CD4-positive, alpha-beta T cell treated with Interleukin-6 for 4 hours (primary cell): ENCODE measurements around the gene SQSTM1.

Experiments used
- DNase-seq: peaks from one replicate; pipeline ENCODE4 v3.0.0-alpha.2; 2020; ENCODE audit warnings: mixed read lengths

SQSTM1 gene

DNA sequence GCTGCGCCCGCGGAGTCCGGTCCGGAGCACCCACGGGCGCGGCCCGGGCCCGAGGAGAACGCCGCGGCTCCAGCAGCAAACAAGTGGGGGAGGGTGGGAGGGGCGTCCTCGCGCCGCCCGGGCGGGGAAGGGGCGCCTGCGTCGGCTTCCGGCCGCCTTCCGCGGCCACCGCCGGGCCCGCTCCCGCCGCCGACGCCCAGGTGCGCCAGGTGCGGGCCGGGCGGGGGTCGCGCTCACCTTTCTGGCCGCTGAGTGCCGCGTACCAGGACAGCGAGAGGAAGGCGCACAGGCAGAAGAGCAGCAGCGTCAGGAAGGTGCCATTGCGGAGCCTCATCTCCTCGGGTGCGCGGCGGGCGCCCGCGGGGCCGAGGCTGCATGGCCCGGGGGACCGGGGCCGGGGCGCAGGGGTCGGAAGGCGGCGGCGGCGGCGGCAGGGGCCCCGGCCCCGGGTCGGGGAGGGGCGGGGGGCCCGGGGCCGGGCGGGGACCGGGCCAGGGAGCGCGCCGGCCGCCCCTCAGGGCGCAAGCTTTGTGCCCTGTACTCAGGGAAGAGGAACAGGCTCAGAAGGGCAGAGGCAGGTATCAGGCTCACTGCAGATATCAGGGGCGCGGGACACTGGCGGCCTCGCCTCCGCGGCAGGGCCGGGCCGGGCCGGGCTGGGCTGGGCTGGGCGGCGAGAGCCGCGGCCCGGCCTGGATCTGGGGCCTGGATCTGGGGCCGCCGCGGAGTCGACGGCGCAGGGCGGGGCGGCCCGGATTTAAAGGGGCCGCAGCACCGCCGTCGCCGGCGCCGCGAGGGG lies 14.3 kb upstream of the SQSTM1 start, which contains the start of gene MGAT4B:
MGAT4B (minus strand) TSS at position 617 of the 799 bp plus-strand sequence; CDS start at position 334, 283 bp downstream.
- peak; percentile 70 for DNase-seq

- no peak for DNase-seq
Measured at GRCh38 chr5:179812135-179812825, 8.4 kb upstream of the SQSTM1 start.

DNA sequence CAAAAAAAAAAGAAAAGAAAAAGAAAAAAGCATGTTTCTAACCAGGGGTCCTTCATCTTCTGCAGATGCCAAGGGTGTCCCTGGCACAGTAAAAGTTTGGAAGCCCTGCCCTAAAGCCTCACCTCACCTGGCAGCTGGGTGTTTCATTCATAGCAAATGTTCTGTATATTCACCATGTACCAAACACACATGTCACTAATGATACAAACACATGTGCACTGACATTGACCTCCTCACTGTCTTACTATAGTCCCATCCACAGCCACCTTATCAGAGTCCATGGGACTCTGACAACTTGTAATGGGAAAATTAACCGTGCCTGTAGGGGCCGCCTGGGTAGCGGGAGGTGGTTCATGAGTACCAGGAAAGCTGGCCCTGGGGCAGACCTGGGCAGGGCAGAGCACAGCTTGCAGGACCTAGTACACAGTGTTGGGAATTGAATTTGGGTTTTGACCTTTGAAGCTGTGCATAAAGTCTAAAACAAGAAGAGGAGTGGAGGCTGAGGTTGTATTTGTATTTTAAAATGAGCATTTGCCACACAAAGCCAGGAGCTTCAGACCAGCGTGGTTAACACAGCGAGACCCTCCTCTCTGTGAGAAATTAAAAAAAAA lies 7.6 kb upstream of the SQSTM1 start:
- DNase-seq: no peak

DNA sequence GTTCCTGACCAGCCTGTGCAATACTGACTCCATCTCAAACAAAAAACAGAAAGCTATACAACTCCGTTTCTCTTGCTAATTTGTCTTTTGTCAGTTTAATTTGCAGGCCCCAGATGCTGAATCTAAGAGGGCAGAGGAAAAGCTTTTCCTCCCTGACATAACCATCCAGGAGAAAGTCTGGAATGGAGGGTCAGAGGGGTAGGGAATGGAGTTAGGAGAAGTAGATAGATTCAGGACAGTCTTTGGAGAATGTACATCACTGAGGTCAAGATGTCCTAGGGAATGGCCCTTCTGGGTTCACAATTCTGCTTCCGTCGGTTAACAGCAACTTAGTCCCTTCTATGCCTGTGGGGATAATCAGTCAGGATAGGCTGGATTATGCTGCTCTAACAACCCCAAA lies 6.6 kb upstream of the SQSTM1 start:
- no peak for DNase-seq

DNA sequence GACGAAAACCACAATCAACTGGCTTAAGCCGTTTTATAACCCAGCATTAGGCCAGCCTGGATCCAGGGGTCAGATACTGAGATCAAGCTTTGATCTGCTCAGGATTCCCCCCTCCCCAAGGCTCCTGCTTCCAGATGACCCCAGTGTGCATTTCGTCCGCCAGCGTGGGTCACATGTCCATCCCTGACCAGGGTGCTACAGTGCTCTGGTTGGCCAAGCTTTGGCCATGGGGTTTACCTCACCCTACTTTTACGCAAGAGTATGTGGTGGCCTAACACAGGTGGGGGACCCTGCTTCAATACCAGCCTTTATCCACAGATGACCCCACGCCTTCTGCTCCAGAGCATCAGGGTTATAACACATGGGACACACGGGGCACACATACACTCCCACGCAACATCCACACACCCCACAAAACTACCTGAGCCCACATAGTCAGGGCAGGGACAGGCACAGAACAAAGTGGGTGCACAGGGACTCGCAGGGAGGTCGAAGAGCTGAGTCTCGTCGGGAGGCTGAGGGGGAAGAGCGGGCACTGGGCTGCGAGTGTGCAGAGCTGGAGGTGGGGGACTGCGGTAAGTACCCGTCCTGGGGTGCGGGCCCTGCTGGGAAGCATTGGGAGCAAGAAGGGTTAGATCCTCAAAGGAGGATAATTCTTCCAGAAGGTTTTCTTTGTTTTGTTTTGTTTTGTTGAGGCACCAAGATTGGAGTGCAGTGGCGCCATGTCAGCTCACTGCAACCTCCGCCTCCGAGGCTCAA lies 5.0 kb upstream of the SQSTM1 start:
- DNase-seq: no peak

DNA sequence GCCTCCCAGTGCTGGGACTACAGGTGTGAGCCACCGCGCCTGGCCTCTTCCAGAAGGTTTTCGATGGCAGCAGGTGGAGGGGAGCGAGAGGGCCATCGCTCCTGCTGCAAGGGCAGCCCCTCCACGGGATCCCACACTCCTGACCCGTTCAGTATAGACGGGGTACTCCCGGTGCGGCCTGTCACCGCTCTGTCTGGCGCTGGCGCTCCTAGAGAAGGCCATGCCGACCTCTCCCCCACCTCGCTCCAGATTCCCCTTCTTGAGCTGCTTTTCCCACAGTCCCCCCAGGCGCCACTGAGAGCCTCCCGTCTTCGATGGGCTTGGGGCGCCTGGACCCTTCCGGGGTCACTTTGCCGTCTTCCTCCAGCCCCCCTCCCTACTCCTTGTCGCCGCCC lies 4.3 kb upstream of the SQSTM1 start:
- DNase-seq: no peak

DNA sequence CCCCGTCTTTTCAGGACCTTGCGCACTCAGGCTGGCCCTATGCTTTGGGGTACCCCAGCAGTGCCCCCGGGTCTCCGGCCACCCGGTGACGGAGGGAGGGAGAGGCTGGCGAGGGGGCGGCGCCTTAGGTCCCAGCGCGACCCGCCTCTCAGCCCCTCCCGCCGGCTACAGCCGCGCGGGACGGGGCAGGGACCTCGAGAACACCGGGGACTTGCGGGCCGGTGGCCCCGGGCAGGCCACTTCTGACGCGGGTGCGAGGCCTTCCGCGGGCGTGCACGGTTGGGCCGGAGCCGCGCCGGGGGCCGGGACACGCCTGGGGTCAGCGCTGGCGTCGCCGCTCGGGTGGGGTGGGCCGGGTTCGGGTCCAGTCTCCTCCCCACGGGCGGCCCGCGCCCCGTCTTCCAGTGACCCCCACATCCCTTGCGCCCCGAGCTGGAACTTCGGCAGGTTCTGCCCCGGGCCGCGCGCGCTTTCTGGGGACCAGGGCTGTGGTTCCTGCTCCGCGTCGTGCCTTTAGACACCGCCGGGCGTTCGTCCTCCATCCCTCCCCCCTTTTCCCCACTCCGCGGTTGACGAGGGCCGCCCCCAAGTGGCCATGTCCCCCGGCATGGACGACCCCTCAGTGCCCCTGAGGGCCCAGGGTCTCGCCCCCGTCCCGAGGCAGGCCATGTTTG lies 3.8 kb upstream of the SQSTM1 start:
- no peak for DNase-seq

- no peak for DNase-seq
Measured at GRCh38 chr5:179817470-179817840, 3.2 kb upstream of the SQSTM1 start.

DNA sequence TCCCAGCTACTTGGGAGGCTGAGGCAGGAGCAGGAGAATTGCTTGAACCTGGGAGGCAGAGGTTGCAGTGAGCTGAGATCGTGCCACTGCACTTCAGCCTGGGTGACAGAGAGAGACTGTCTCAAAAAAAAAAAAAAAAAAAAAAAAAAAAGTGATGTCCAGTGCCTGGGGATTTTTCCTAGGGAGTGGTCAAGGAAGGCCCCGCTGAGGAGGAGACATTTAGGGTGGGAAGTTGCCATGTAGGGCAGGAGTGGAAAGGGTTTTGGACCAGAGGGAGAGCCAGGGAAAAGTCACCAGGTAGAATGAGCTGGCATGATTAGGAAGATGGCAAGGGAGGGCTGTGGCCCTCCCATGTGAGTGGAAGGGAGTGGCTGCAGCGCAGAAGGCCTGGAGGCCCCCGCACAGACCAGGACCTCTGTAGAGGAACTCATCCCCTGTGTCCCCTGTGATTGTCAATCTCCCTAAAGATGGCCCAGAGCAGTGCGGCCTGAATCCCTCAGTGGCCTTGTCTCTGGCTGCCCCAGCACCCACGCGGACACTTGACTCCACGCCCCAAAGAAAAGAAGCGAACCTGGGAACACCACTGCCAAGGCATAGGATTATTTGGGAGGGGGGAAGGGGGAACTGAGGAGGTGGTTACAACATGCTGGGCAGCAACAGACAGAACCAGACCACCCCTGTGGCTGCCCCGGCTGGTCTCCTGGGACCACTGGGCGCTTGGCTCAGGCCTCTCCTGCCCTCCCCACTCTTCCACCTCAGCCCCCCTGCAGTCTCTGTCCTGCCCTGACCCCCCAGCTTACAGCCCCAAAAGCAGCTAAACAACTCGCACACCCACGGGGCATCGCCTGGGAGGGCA lies 2.6 kb upstream of the SQSTM1 start:
- no peak for DNase-seq

GRCh38 chr5:179818746-179819295 lies 1.9 kb upstream of the SQSTM1 start:
- DNase-seq: peak; percentile 85

- peak; percentile 49 for DNase-seq
Measured at GRCh38 chr5:179819296-179820126, 1.2 kb upstream of the SQSTM1 start.

GRCh38 chr5:179820127-179820482 lies 600 bp upstream of the SQSTM1 start:
- DNase-seq: no peak

DNA sequence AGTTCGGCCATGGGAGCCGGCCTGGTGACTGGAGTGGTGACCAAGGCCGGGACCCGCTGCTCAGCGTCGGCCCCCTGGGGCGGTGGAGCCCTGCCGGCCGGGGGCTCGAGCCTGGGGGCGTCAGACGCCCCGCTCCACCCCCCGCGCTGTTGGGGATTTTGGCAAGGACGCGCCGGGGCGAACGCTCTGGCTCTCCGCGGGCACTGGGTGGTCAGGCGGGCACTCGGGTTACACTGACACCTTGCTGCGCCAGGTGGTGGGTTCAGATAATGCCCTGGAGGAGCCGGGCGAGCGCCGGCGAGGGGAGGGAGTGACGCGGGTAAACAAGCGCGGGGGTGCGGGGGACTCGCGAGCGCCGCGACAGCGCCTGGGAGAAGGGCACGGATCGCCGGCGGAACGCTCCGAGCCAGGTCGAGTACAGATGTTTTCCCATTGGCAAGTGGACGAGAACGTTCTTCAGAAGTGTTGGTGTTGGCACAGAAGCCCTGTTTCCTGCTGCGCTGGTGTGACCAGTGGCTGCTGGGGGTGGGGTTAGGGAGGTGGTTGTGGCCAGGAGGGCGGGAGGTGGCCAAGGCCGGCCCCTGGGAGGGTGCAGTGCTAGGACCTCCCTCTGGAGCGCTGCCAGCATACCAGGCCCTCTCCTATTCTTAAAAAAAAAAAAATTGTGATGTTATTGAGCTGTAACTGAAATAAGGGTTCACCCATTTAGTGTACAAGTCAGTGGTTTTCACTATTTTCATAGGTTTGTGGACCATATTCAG lies 773 bp downstream of the SQSTM1 start:
- DNase-seq: peak; percentile 92

- DNase-seq: no peak
Measured at GRCh38 chr5:179822059-179822432, 1.3 kb downstream of the SQSTM1 start.

- no peak for DNase-seq
Measured at GRCh38 chr5:179822444-179822990, 1.8 kb downstream of the SQSTM1 start.

GRCh38 chr5:179823937-179824744 lies 3.4 kb downstream of the SQSTM1 start:
- no peak for DNase-seq

DNA sequence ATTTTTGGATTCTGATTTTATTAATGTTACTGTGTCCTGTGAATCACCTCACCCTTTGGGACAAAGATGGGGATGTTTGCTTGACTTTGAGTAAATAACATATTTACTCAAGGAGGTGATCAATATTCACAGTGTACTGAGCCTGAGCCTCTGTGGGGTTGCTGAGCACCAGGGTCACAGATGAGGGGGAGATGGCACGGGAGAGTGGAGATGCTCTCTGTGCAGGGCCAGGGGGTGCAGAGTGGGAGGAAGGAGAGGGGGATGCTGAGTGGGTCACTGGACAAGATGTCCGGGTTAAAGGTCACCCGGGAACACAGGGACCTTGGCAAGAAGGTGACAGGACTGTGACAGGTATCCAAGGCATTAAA lies 4.0 kb downstream of the SQSTM1 start:
- DNase-seq: no peak

- no peak for DNase-seq
Measured at GRCh38 chr5:179825655-179826182, 5.0 kb downstream of the SQSTM1 start.
